Right lobe of liver (tissue), 6 donors: ENCODE results near the gene MYL4. TPM values are rescaled to one million over a fixed set of nuclear protein-coding genes. Genes with fewer than 3 reads are reported as not detected.
"Not testable (repeated sequence)": the region's sequence is repeated elsewhere in the genome, so short reads cannot be mapped to it uniquely, and the experiment has no call there.

ENCODE experiments used
- ATAC-seq, 4 donors: fragments of 200-7000 bp; cut with Tn5 transposase; one replicate each; pipeline ENCODE4 v1.9.1; 2020; ENCODE audit warnings: mild to moderate bottlenecking in 4 of 4, moderate library complexity in 4 of 4
- DNase-seq, 3 donors: peaks; one replicate each; pipeline ENCODE4 v3.0.0-alpha.2; 2020
- H3K27ac ChIP-seq, 3 donors: fragments of 200-600 bp; one replicate each; pipeline ENCODE4 v1.8.0; 2022
- H3K27me3 ChIP-seq, 2 donors: fragments of 200-600 bp; one replicate each; pipeline ENCODE4 v1.8.0; 2022
- H3K36me3 ChIP-seq, 4 donors: fragments of 200-600 bp; sonication (generic) in 1 of 4; one replicate each; pipeline versions ENCODE4 v1.5.1 to v1.8.0; 2017 to 2022; ENCODE audit warnings: control low read depth in 1 of 4
- H3K4me1 ChIP-seq, 4 donors: fragments of 200-600 bp; sonication (generic) in 1 of 4; one replicate each; pipeline versions ENCODE4 v1.5.1 to v1.8.0; 2017 to 2022; ENCODE audit warnings: control low read depth in 1 of 4
- H3K4me3 ChIP-seq, 3 donors: fragments of 200-600 bp; one replicate each; pipeline ENCODE4 v1.8.0; 2022
- H3K9me3 ChIP-seq, 4 donors: fragments of 200-600 bp; sonication (generic) in 1 of 4; one replicate each; pipeline versions ENCODE4 v1.5.1 to v1.8.0; 2017 to 2022; ENCODE audit warnings: control low read depth in 1 of 4
- CTCF ChIP-seq, 4 donors: fragments of 200-600 bp in 3 of 4; fragments of 450-650 bp in 1 of 4; IDR thresholded peaks; one replicate each; pipeline versions ENCODE4 v1.5.1 to v1.8.0; 2016 to 2022; ENCODE audit warnings: antibody characterized with exemption in 4 of 4, mild to moderate bottlenecking in 2 of 4
- POLR2A ChIP-seq: fragments of 450-650 bp; IDR thresholded peaks from one replicate; pipeline ENCODE4 v1.6.1; 2017; ENCODE audit warnings: antibody characterized with exemption, mild to moderate bottlenecking
- WGBS: methylation state at CpG from one replicate; pipeline ENCODE4 v1.1.6; 2018; ENCODE audit warnings: low coverage, low lambda C conversion rate; ENCODE audit not compliant: insufficient coverage; ENCODE audit errors: missing lambda C conversion rate; 5-methylcytosine and 5-hydroxymethylcytosine counted together
- intact Hi-C, 2 donors: fragments of 100-400 bp; cut with DNase I; formaldehyde crosslinking; loops; one replicate each; pipeline versions ENCODE4 v1.11.2 to v1.14.1; 2022
- total RNA-seq, 6 experiments: library from RNA; depleted of rRNA in 2 of 6; stranded (reverse); fragments of >200 nt in 2 of 6; fragmentation: NEBNext Ultra II Directional in 3 of 6; extraction: Animal tissue kit (Norgen Biotek cat#: 25700) in 3 of 6; gene quantifications; one replicate each; pipeline versions ENCODE4 v1.1.0 to v1.2.4, GENCODE V29; 2016 to 2023
- donor health status: DM: no; HTN: yes; CAD: no.
- donor health status: DM: no; HTN: no; CAD: no.
- donor health status: DM: no; HTN: no; CAD: no.
- donor health status: DM: no; HTN: yes; CAD: no.
- donor health status: DM: no; HTN: yes; CAD: no.

MYL4 gene
- total RNA-seq, 6 experiments from 2014 or later = 0.42 to 0.80 (median 0.58) TPM; not detected in 2

- 100% methylated on average over 4 of the region's 4 CpGs for WGBS
- ATAC-seq = no peak
- TF ChIP-seq CTCF (IDR thresholded peaks at IDR 0.05) (no peak), POLR2A (no peak)
- no peak overlapping the region for H3K27ac ChIP-seq
- no peaks in the 10 kb centered on the region for H3K9me3 ChIP-seq
- no peaks in the 10 kb centered on the region for H3K27me3 ChIP-seq
- H3K4me1 ChIP-seq = peaks cover 0 to 3% (median 0%) of the 10 kb centered on the region in 4 donors
- no peak for DNase-seq
- peaks cover 0 to 27% (median 9%) of the 10 kb centered on the region in 4 donors for H3K36me3 ChIP-seq
- H3K4me3 ChIP-seq = no peak overlapping the region
- intact Hi-C loops = no loop called here
Observed at GRCh38 chr17:47170710-47171109, 38.4 kb upstream of the MYL4 start.

GRCh38 chr17:47172696-47173565, 36.2 kb upstream of the MYL4 start:
- no peaks in the 10 kb centered on the region for H3K27me3 ChIP-seq
- no peak overlapping the region for H3K4me3 ChIP-seq
- intact Hi-C loops = no loop called here
- TF ChIP-seq POLR2A (no peak), CTCF (IDR thresholded peaks at IDR 0.05) (no peak)
- WGBS = 80% methylated on average over 2 of the region's 2 CpGs
- peaks cover 0 to 22% (median 13%) of the 10 kb centered on the region in 4 donors for H3K36me3 ChIP-seq
- ATAC-seq = no peak
- H3K27ac ChIP-seq = no peak overlapping the region
- no peaks in the 10 kb centered on the region for H3K9me3 ChIP-seq
- DNase-seq = no peak
- H3K4me1 ChIP-seq = peaks cover 0 to 3% (median 0%) of the 10 kb centered on the region in 4 donors

- 86% methylated on average over 5 of the region's 8 CpGs for WGBS
Observed at GRCh38 chr17:47174823-47175222, 34.3 kb upstream of the MYL4 start.

GRCh38 chr17:47176389-47176826, 32.7 kb upstream of the MYL4 start:
- WGBS = 70% methylated on average over 2 of the region's 2 CpGs
- no peak for ATAC-seq

More at GRCh38 chr17:47174823-47175222, 34.3 kb upstream of the MYL4 start:
- H3K9me3 ChIP-seq, H3K4me3 ChIP-seq, ATAC-seq, H3K27me3 ChIP-seq, H3K27ac ChIP-seq, DNase-seq, intact Hi-C loops, H3K4me1 ChIP-seq: not testable (repeated sequence)
- H3K36me3 ChIP-seq = peaks cover 0 to 15% (median 7%) of the 10 kb centered on the region in 4 donors

More at GRCh38 chr17:47176389-47176826, 32.7 kb upstream of the MYL4 start:
- no peaks in the 10 kb centered on the region for H3K9me3 ChIP-seq
- H3K27ac ChIP-seq = no peak overlapping the region
- peaks cover 0 to 3% (median 0%) of the 10 kb centered on the region in 4 donors for H3K4me1 ChIP-seq
- H3K36me3 ChIP-seq = peaks cover 0 to 24% (median 3%) of the 10 kb centered on the region in 4 donors
- intact Hi-C loops = no loop called here
- H3K4me3 ChIP-seq = no peak overlapping the region
- TF ChIP-seq POLR2A (no peak), CTCF (IDR thresholded peaks at IDR 0.05) (no peak)
- DNase-seq = no peak
- no peaks in the 10 kb centered on the region for H3K27me3 ChIP-seq
